Adrenal gland (tissue), 5 donors: ENCODE measurements around the gene AGBL5.

Experiments
- POLR2A ChIP-seq, 2 donors: fragments of 450-650 bp; IDR thresholded peaks; one replicate each; pipeline ENCODE4 v1.6.1; 2017; ENCODE audit warnings: antibody characterized with exemption in 2 of 2, mild to moderate bottlenecking in 2 of 2, moderate library complexity in 1 of 2
- TF ChIP-seq, protein P1 (sequence below), 6 experiments: fragments of 450-650 bp in 4 of 6; fragments of 200-600 bp in 2 of 6; sonication (generic) in 1 of 6; IDR thresholded peaks; 1 replicate in 5 of 6; 2 replicates in 1 of 6; pipeline versions ENCODE4 v1.5.1 to v1.8.0; 2016 to 2021; ENCODE audit warnings: antibody characterized with exemption in 6 of 6, mild to moderate bottlenecking in 2 of 6, moderate library complexity in 1 of 6
- donor health status: DM: no; HTN: no; CAD: no.

DNA sequence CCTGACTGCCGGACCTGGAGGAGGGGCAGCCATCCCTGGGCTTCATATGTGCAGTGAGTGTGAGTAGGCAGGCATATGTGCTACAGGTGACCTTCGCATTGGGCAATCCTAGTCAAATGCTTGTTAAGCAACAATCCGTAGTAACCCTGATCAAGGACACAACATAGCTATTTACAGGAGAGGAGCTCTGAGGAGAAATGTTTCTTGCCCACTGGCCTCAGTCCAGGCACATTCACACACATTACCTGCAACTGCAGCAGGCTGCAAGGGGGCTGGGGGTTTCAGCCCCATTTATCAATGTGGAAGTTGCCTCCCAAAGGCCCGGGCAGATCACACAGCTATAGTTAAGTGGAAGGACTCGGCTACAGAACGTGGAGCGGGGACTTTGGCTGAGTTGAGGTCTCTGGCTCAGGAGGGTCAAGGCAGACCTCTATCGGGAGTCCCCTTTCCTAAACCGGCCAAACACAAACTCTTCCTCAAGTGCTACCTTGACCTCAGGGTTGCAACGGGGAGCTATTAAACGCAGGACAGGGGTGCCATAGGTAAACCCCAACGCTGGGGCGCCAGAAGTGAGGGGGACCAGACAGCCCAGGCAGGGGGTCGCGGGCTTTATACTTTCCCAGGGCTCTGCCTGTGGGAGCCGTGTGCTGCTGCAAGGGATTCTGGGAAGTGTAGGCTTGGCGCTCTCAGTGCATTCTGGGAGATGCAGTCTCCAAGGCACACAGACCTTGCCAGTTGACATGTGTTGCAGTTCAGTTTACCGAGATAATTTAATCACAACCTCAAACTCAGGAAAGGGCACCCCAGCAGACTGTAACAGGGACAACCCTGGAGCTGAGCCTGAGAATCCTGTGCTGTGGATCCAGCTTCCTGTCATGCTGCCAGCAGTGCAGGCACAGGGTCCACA, 44.5 kb downstream of the AGBL5 start:
- TF ChIP-seq, protein P1, sequence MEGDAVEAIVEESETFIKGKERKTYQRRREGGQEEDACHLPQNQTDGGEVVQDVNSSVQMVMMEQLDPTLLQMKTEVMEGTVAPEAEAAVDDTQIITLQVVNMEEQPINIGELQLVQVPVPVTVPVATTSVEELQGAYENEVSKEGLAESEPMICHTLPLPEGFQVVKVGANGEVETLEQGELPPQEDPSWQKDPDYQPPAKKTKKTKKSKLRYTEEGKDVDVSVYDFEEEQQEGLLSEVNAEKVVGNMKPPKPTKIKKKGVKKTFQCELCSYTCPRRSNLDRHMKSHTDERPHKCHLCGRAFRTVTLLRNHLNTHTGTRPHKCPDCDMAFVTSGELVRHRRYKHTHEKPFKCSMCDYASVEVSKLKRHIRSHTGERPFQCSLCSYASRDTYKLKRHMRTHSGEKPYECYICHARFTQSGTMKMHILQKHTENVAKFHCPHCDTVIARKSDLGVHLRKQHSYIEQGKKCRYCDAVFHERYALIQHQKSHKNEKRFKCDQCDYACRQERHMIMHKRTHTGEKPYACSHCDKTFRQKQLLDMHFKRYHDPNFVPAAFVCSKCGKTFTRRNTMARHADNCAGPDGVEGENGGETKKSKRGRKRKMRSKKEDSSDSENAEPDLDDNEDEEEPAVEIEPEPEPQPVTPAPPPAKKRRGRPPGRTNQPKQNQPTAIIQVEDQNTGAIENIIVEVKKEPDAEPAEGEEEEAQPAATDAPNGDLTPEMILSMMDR (IDR thresholded peaks at IDR 0.05), result no peak
- no peak for TF ChIP-seq POLR2A (IDR thresholded peaks at IDR 0.05)
